ENCODE measurements around the gene B4GAT1. TPM values are rescaled to one million over a fixed set of nuclear protein-coding genes. Genes with fewer than 3 reads are reported as not detected.

B4GAT1 gene
- total and polyA plus RNA-seq, 9 of the 15 experiments (the other 6 are each of a cell fraction or from before 2014, with no cell fraction given): 0.86 to 9.5 (median 3.8) TPM

DNA sequence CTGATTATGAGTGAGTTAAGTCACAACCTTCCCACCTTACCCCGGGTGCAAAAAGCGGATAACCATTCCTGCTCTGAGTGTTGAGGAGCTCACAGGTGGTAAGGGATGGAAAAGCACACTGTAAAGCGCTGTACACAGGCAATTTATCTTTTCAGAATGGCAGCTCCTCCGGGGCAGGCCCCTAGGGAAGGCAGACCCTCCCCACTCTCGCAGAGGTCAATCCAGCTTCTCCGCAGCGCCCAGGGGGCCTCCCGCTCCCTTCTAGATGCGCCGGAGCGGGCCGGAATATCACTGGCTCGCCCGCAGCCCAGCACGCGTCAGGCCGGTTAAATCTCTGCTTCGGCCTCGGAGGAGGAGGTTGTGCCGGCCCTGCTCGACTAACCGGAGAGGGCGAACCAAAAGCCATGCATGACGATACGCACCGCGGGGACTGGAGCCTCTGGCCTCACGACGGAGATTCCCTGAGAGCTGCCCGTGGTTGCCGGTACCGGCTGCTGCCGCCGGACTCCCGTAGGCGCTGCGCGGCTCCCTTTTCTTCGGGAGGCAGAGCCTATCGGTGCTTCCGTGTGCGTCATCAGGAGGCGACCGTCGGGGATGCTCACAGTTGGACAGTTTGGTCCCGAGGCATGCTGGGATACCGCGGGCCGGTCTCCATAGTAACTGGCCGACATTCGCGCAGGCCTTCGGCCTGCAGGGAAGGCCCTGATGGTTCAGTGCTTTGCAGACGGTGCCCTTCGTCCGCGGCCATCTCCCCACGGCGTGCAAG is 2.7 kb downstream of the B4GAT1 start, which contains the start of gene BRMS1 (continued):
- peak; percentile 58; the same call in 1 of the 2 replicates for TF ChIP-seq SP1 (CRISPR knock-in tag; IDR thresholded peaks at IDR 0.05)
- TF ChIP-seq PRMT5 (CRISPR knock-in tag; IDR thresholded peaks at IDR 0.05): no peak
- TF ChIP-seq CEBPB (tag; IDR thresholded peaks at IDR 0.05): no peak
- TF ChIP-seq, protein P1, sequence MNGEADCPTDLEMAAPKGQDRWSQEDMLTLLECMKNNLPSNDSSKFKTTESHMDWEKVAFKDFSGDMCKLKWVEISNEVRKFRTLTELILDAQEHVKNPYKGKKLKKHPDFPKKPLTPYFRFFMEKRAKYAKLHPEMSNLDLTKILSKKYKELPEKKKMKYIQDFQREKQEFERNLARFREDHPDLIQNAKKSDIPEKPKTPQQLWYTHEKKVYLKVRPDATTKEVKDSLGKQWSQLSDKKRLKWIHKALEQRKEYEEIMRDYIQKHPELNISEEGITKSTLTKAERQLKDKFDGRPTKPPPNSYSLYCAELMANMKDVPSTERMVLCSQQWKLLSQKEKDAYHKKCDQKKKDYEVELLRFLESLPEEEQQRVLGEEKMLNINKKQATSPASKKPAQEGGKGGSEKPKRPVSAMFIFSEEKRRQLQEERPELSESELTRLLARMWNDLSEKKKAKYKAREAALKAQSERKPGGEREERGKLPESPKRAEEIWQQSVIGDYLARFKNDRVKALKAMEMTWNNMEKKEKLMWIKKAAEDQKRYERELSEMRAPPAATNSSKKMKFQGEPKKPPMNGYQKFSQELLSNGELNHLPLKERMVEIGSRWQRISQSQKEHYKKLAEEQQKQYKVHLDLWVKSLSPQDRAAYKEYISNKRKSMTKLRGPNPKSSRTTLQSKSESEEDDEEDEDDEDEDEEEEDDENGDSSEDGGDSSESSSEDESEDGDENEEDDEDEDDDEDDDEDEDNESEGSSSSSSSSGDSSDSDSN (IDR thresholded peaks at IDR 0.05; ENCODE audit: borderline replicate concordance in 1 of 2, low read depth in 2 of 2, low read length in 2 of 2): no peak; a peak in 1 of 4 replicates
- TF ChIP-seq ESRRA (IDR thresholded peaks at IDR 0.05; ENCODE audit: borderline replicate concordance, low read depth): peak; percentile 56; the same call in 1 of the 2 replicates
- TF ChIP-seq EP300 (IDR thresholded peaks at IDR 0.05; ENCODE audit: low read length): peak; percentile 73
- peak; percentile 40; the same call in 1 of the 2 replicates for TF ChIP-seq HMGXB4 (CRISPR knock-in tag; IDR thresholded peaks at IDR 0.05)
- TF ChIP-seq SETDB1 (IDR thresholded peaks at IDR 0.05; ENCODE audit: low read length): peak; percentile 40
- no peak for TF ChIP-seq ZFP30 (CRISPR knock-in tag; IDR thresholded peaks at IDR 0.05; ENCODE audit: borderline replicate concordance)
- TF ChIP-seq HES1 (IDR thresholded peaks at IDR 0.05; ENCODE audit: low read depth): no peak
- TF ChIP-seq TCF7 (IDR thresholded peaks at IDR 0.05; ENCODE audit: borderline replicate concordance): 0 out of 2 replicates have a peak, but pooled peaks have one; percentile 41
- peak; percentile 90 for TF ChIP-seq HCFC1 (IDR thresholded peaks at IDR 0.05; ENCODE audit: low read depth, low read length)
